ENCODE results near the gene OXCT2.

Gene OXCT2

DNA sequence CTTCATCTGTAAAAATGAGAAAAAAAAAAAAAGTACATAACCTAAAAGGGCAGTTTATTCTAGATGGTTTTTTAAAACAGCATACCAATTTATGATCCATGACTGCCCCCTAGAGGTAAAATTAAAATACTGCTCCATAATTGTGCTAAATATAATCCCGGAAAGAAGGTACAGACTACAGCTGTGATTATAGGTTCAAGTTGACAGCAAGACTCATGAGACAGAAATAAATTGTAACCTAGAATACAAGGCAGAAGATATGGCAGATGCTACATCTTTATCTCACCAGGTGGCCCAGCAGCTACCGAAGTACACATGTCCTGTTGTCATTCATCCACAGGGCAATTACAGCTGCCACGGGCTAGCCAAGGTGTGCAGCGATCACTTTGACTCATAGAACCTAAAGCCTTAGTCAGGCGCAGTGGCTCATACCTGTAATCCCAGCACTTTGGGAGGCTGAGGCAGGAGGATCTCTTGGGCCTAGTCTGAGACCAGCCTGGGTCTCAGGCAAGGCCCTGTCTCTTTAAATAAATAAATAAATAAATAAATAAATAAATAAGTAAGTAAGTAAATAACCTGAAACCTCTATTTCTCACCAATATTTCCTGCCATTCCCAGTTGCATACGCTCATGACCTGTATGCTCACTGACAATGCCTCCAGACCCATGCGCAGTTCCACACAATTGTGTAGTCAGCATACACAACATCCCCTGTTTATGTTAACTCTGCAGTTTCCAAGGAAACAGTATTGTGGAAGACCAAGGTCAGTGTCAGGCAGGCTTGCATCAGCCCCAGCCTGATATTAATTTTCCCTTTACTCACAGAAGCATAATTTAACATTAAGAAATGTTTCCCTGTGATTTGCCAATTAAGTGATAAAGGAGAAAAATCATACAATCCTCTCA, 50.8 kb downstream of the OXCT2 start:
- in situ Hi-C loops (cut with HindIII; ENCODE audit: low pct_ligation_motif_present, low pct_unique_long_range_greater_than_20kb, low sequenced_read_pairs), result no loop called here
- DNase-seq, result peak; percentile 60
